Keratinocyte (primary cell): Measurements from ENCODE around the gene GOLGB1. TPM values are rescaled to one million over a fixed set of nuclear protein-coding genes. Genes with fewer than 3 reads are reported as not detected.

Experiments
- DNase-seq: peaks from one replicate; pipeline ENCODE4 v3.0.0-alpha.2; 2011; ENCODE audit warnings: low read depth, missing footprints, low spot score
- FAIRE-seq: peaks from 2 replicates; lab custom pipeline; 2011; peaks lifted over from hg19 to GRCh38; lab: Jason Lieb, UNC
- H2AFZ ChIP-seq: 2 replicates; pipeline ENCODE4 v1.6.0; 2012; ENCODE audit warnings: low read length, control low read depth, inconsistent platforms; ENCODE audit not compliant: control insufficient read depth
- H3K27ac ChIP-seq: 2 replicates; pipeline ENCODE4 v1.5.1; 2011; ENCODE audit warnings: low read length; ENCODE audit not compliant: control insufficient read depth, insufficient read depth
- H3K27me3 ChIP-seq: 3 replicates; pipeline ENCODE4 v1.6.0; 2011; ENCODE audit warnings: low read length; ENCODE audit not compliant: control insufficient read depth, insufficient read depth; ENCODE audit errors: extremely low read depth
- H3K36me3 ChIP-seq, 2 experiments: 2 replicates in 1 of 2; 3 replicates in 1 of 2; pipeline ENCODE4 v1.5.1; 2011; ENCODE audit warnings: low read length in 2 of 2, mild to moderate bottlenecking in 1 of 2; ENCODE audit not compliant: control insufficient read depth in 2 of 2, insufficient read depth in 2 of 2; ENCODE audit errors: extremely low read depth in 1 of 2
- H3K4me1 ChIP-seq: 3 replicates; pipeline ENCODE4 v1.5.1; 2011; ENCODE audit warnings: low read length; ENCODE audit not compliant: control insufficient read depth, insufficient read depth; ENCODE audit errors: extremely low read depth
- H3K4me2 ChIP-seq: 3 replicates; pipeline ENCODE4 v1.6.0; 2011; ENCODE audit warnings: low read depth, low read length; ENCODE audit not compliant: control insufficient read depth, insufficient read depth; ENCODE audit errors: extremely low read depth
- H3K4me3 ChIP-seq, 3 experiments: fragments of 200-600 bp in 1 of 3; sonication (generic) in 1 of 3; 2 replicates in 2 of 3; 3 replicates in 1 of 3; pipeline ENCODE4 v1.5.1; 2011 to 2016; ENCODE audit warnings: low read length in 3 of 3, mild to moderate bottlenecking in 3 of 3, control low read depth in 2 of 3, inconsistent platforms in 1 of 3, low read depth in 1 of 3, mixed read lengths in 1 of 3, mixed run types in 1 of 3, moderate library complexity in 1 of 3; ENCODE audit not compliant: control insufficient read depth in 2 of 3, insufficient read depth in 2 of 3; ENCODE audit errors: extremely low read depth in 1 of 3
- H3K79me2 ChIP-seq: 2 replicates; pipeline ENCODE4 v1.6.0; 2012; ENCODE audit warnings: low read length; ENCODE audit not compliant: control insufficient read depth, insufficient read depth
- H3K9ac ChIP-seq: 3 replicates; pipeline ENCODE4 v1.6.0; 2011; ENCODE audit warnings: low read length; ENCODE audit not compliant: control insufficient read depth, insufficient read depth; ENCODE audit errors: extremely low read depth
- H3K9me1 ChIP-seq: 3 replicates; pipeline ENCODE4 v1.6.0; 2011; ENCODE audit warnings: low read length; ENCODE audit not compliant: control insufficient read depth, insufficient read depth; ENCODE audit errors: extremely low read depth
- H3K9me3 ChIP-seq: 2 replicates; pipeline ENCODE4 v1.5.1; 2012; ENCODE audit warnings: low read depth, low read length; ENCODE audit not compliant: control insufficient read depth
- H4K20me1 ChIP-seq: 3 replicates; pipeline ENCODE4 v1.6.0; 2011; ENCODE audit warnings: low read length; ENCODE audit not compliant: control insufficient read depth, insufficient read depth; ENCODE audit errors: extremely low read depth
- EZH2 ChIP-seq: IDR thresholded peaks from one replicate; pipeline ENCODE4 v1.6.1; 2012; ENCODE audit warnings: inconsistent platforms, mild to moderate bottlenecking, low read length, moderate library complexity
- dilution Hi-C: fragments of 300-500 bp; cut with MboI; formaldehyde crosslinking; loops from one replicate; pipeline ENCODE4 v1.7.0; 2020; ENCODE audit warnings: low sequenced_read_pairs; ENCODE audit not compliant: extremely low pct_ligation_motif_present
- polyA plus RNA-seq, 5 experiments: library from polyadenylated mRNA; depleted of rRNA in 3 of 5; stranded (reverse) in 3 of 5; stranded (forward) in 1 of 5; unstranded in 1 of 5; fragments of >200 nt; gene quantifications; 1 replicate in 1 of 5; 2 replicates in 3 of 5; 3 replicates in 1 of 5; pipeline versions ENCODE4 v1.2.1 to v1.2.3, GENCODE V29; 2011 to 2012; ENCODE audit warnings: missing spikeins in 2 of 5, low read depth in 1 of 5, low replicate concordance in 1 of 5
- TF ChIP-seq, protein P1 (sequence below), 3 experiments: IDR thresholded peaks in 1 of 3; conservative IDR thresholded peaks in 1 of 3; optimal IDR thresholded peaks in 1 of 3; 2 replicates in 2 of 3; 3 replicates in 1 of 3; pipeline versions ENCODE3 to v1.5.1; 2011; ENCODE audit warnings: low read length in 3 of 3, mild to moderate bottlenecking in 3 of 3, moderate library complexity in 2 of 3, control low read depth in 1 of 3, inconsistent platforms in 1 of 3; ENCODE audit not compliant: insufficient read depth in 2 of 3; ENCODE audit errors: extremely low read depth in 1 of 3

The GOLGB1 gene
- polyA plus RNA-seq, 1 donor (not counting 4 experiments of a cell fraction or from before 2014, with no cell fraction given): 21.7 TPM

DNA sequence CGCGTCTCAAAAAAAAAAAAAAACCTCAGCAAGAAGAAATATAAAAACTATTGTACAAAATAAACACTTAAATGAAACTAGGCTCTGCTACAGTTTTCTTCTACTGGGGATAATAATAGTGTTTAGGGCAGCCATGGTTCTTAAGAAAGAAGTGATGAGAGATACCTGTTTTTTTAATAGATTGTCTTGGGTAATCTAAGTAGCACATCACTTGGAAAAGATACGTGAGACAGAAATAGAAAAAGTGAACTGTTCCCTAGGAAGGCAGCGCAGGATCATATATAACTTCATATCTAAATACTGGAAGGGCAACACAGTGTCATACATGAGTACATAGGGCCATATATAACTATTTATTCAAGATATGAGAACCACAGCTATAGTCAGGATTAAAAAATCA is 11.9 kb downstream of the GOLGB1 start:
- DNase-seq (no peak), FAIRE-seq (no peak)
- H3K4me2 ChIP-seq: no peak overlapping the region
- H3K36me3 ChIP-seq: no peaks in the 10 kb centered on the region
- no peaks in the 10 kb centered on the region for H3K27me3 ChIP-seq
- H3K9me1 ChIP-seq: peaks cover 4% of the 10 kb centered on the region
- TF ChIP-seq, protein P1, sequence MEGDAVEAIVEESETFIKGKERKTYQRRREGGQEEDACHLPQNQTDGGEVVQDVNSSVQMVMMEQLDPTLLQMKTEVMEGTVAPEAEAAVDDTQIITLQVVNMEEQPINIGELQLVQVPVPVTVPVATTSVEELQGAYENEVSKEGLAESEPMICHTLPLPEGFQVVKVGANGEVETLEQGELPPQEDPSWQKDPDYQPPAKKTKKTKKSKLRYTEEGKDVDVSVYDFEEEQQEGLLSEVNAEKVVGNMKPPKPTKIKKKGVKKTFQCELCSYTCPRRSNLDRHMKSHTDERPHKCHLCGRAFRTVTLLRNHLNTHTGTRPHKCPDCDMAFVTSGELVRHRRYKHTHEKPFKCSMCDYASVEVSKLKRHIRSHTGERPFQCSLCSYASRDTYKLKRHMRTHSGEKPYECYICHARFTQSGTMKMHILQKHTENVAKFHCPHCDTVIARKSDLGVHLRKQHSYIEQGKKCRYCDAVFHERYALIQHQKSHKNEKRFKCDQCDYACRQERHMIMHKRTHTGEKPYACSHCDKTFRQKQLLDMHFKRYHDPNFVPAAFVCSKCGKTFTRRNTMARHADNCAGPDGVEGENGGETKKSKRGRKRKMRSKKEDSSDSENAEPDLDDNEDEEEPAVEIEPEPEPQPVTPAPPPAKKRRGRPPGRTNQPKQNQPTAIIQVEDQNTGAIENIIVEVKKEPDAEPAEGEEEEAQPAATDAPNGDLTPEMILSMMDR (optimal IDR thresholded peaks at IDR 0.05 in 1 of 3, IDR thresholded peaks at IDR 0.05 in 1 of 3, conservative IDR thresholded peaks at IDR 0.05 in 1 of 3; ENCODE audit: extremely low read depth in 1 of 3, insufficient read depth in 2 of 3, low read length in 3 of 3): no peak
- TF ChIP-seq EZH2: no peak
- no peaks in the 10 kb centered on the region for H3K9me3 ChIP-seq
- dilution Hi-C loops: no loop called here
- H3K9ac ChIP-seq: no peak overlapping the region
- H3K4me1 ChIP-seq: peaks cover 6% of the 10 kb centered on the region
- H2AFZ ChIP-seq: no peak overlapping the region
- H3K27ac ChIP-seq: no peak overlapping the region
- no peak overlapping the region for H3K4me3 ChIP-seq
- H4K20me1 ChIP-seq: no peaks in the 10 kb centered on the region
- peaks cover 73% of the 10 kb centered on the region for H3K79me2 ChIP-seq

DNA sequence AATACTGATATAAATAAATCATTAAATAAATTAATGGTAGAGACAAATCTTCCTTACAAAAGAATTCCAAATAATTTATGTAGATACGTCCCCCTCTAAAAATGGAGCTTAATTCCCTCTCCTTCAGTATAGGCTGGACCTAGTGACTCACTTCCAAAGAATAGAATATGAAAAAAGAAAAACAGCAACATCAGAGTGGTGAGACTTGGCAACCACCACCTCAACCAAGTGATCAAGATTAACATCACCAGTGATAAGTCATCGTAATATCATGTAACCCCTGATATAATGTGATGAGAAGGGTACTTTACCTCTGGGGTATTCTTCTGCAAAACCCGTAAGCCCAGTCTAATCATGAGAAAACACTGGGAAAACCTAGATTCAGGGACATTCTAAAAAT is 13.4 kb downstream of the GOLGB1 start:
- Histone ChIP-seq H3K9ac (no peak overlapping the region), H2AFZ (no peak overlapping the region), H3K4me3 (no peak overlapping the region), H3K27me3 (no peaks in the 10 kb centered on the region), H3K9me1 (peaks cover 4% of the 10 kb centered on the region), H3K4me2 (no peak overlapping the region), H3K27ac (no peak overlapping the region), H3K36me3 (no peaks in the 10 kb centered on the region), H3K4me1 (peaks cover 16% of the 10 kb centered on the region), H4K20me1 (no peaks in the 10 kb centered on the region), H3K9me3 (no peaks in the 10 kb centered on the region), H3K79me2 (peaks cover 74% of the 10 kb centered on the region)
- DNase-seq (no peak), FAIRE-seq (no peak)
- TF ChIP-seq, protein P1 (optimal IDR thresholded peaks at IDR 0.05 in 1 of 3, IDR thresholded peaks at IDR 0.05 in 1 of 3, conservative IDR thresholded peaks at IDR 0.05 in 1 of 3; ENCODE audit: extremely low read depth in 1 of 3, insufficient read depth in 2 of 3, low read length in 3 of 3): no peak
- no peak for TF ChIP-seq EZH2
- dilution Hi-C loops: no loop called here
